ENCODE measurements around the gene TRIM2.
A peak's percentile ranks its signal among the peaks of the same experiment; 100 is the strongest.

Gene TRIM2

GRCh38 chr4:153341575-153342090 is 137.4 kb downstream of the TRIM2 start:
- DNase-seq: peak; percentile 58 to 76

GRCh38 chr4:153342751-153343552 is 138.7 kb downstream of the TRIM2 start:
- DNase-seq: no peak

GRCh38 chr4:153344131-153345011 is 140.1 kb downstream of the TRIM2 start, which contains the start of gene MND1:
Gene MND1 (plus strand): TSS chr4:153344688. CDS start chr4:153344738, 50 bp downstream.
- peak; percentile 54 to 77 for DNase-seq

DNA sequence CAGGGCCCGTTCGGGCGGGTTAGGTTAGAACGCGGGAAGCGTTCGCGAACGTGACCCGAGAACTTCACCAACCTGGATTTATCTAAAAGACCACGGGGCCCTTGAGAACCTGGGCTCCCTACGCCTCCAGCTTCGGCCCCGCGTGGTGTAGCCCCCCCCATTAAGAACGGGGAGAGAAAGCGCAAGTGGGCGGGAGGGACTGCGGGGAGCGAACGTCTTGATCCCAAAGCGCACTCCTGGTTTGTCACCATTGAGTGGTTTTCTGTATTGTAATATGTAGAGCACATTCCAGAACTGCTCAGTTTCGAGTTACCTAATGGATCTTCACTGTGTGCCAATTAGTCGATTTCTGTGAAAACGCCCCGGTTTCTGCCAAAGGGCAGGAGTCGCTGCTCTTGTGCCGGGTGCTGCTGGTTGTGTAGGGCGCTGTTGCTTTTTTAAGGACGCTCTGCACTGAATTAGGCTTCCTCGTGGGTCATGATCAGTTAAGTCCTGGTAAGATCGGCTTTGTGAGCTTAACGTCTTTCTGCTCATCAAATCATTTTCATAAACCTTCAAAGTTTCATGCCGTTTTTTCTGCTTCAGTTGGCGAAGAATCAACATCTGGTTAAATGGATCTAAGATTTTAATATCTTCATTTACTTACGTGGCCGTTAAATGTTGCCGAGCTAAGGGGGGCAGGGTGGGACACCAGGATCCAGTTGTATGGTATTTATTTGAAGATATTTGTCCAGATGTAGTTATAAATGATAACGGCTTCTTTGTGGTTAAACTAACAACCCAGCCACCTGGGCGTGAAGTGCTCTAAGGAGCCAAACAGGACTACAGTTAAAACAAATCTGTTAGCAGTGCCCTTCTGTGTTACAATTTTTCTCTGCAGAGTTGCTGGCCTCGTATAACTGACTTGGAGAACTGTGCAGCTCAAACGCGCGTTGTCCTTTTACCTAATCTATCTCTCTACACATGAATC is 141.1 kb downstream of the TRIM2 start:
- DNase-seq: peak; percentile 58 to 65

DNA sequence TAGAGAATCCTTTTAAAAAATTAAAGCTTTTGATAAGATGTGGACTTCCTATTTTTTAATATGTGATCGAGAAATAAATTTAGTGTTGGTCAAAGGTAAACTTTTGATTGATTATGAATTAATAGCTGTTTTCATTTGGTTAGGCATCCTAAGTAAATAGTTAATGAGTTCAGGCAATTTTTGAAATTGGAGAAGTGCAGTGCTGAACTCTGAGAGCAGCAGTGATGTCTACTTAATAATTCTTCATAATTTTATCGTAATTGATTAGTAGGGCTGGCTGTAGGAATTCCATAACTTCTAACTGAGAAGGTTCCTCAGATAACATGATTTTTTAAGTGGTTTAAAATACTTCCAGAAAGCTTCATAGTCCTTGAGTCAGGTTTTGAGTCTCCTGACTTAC is 141.8 kb downstream of the TRIM2 start:
- no peak for DNase-seq

DNA sequence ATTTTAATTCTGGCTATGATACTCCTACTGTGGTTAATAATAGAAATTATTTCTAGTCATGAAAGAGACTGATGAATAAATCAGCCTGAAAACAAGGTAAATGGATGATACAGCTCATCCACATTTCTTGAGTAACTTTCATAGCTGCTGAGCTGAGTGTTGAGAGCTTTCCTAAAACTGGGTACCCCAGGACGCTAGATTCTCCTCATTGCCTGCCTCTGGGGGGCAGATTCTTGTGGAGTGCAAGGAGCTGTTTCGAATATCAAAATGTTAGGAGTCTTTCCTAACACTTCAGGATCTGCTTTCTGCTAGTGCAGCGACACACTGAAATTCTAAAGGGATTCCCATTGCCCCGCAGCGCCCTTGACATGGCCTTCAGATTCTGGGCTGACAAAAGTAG is 142.3 kb downstream of the TRIM2 start:
- DNase-seq: no peak

- no peak for DNase-seq
Observed at GRCh38 chr4:153347117-153347516, 142.9 kb downstream of the TRIM2 start.

DNA sequence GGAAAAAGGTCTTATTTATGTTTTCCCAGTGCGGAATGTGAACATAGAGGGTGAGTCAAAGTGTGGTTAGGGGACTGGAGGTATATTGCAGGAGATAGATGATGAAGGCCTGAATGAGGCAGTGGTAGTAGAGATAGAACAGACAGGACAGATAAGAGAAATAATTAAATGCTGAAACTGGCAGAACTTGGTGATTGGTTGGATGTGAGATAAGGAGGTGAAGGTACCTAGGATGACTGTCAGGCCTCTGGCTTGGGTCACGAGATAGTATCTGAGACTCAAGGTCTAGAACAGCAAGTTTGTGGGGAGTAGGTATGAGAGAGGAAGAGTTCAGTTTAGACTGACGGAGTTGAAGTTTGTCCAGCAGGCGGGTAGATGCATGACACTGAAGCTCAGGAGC is 143.8 kb downstream of the TRIM2 start:
- no peak for DNase-seq

GRCh38 chr4:153349206-153349805 is 145.1 kb downstream of the TRIM2 start:
- no peak for DNase-seq

DNA sequence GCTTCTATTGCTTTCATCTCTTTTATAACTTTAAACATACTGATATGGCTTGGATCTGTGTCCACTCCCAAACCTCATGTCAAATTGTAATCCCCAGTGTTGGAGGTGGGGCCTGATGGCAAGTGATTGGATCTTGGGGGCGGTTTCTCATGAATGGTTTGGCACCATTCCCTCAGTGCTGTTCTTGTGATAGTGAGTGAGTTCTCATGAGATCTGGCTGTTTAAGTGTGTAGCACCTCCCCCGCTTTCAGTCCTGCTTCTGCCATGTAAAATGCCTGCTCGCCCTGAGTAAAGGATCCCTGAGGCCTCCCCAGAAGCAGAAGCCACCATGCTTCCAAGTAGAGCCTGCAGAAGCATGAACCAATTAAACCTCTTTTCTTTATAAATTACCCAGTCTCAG is 157.9 kb downstream of the TRIM2 start:
- DNase-seq: no peak

GRCh38 chr4:153364061-153364460 is 159.8 kb downstream of the TRIM2 start:
- DNase-seq: no peak

DNA sequence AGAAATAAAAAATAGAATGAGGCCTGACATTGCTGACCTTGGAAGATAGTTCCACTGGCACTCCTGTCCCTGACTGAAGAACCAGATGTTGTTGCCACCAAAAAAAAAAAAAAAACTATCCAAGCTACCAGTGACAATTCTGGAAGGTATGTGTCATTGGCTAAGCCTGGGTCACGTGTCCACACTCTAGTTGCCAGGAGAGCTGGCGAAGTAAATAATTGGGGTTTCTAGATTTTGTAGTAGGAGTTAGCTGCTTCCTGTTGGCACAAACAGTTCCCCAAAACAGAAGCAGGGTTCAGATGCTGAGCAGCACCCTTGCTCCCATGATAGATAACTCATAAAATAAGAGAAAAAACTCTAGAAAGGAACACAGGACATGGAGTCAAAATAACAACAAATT is 160.8 kb downstream of the TRIM2 start:
- peak; percentile 69 to 80 for DNase-seq

DNA sequence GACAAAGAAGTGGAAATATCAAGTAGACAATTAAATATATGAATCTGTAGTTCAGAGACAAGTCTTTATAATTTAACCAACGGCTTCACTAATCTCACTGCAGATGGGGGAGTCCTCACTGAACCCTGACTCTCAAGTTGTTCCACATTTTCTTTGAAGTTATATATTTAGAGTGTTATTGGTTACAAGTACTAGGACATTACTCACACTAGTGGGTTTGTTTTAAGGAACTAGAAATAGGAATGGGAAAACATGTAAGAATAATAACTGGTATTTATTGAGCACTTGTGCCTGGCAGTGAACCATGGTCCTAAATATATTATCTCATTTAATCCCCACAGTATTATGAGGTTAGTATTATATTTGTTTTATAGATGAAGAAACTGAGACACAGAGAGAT is 162.2 kb downstream of the TRIM2 start:
- peak; percentile 18 to 49 for DNase-seq

DNA sequence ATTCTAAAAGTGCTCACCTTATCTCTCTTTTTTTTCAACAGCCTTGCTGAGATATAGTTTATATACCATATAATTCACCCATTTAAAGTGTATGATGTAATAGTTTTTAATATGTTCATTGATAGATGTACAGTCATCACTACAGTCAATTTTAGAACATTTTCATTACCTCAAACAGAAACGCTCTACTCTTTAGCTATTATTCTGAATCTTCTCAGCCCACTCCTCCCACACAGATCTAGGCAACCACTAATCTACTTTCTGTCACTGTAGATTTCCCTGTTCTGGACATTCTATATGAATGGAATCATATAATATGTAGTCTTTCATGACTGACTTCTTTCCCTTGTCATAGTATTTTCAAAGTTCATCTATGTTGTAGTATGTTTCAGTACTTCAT is 162.8 kb downstream of the TRIM2 start:
- no peak for DNase-seq

DNA sequence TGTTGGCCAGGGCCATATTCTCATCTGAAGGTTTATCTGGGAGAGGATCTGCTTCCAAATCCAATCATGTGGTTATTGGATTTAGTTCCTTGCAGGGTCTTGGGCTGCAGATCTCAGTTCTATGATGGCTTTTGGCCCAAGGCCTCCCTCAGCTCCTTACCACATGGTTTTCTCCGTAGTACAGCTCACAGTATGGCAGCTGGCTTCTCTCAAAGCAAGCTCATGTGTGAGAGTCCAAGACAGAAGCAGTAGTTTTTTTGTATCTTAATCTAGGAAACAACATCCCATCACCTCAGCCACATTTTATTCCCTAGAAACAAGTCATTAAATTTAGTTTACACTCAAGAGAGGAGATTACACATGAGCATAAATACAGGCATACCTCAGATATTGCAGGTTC is 164.8 kb downstream of the TRIM2 start:
- no peak for DNase-seq

DNA sequence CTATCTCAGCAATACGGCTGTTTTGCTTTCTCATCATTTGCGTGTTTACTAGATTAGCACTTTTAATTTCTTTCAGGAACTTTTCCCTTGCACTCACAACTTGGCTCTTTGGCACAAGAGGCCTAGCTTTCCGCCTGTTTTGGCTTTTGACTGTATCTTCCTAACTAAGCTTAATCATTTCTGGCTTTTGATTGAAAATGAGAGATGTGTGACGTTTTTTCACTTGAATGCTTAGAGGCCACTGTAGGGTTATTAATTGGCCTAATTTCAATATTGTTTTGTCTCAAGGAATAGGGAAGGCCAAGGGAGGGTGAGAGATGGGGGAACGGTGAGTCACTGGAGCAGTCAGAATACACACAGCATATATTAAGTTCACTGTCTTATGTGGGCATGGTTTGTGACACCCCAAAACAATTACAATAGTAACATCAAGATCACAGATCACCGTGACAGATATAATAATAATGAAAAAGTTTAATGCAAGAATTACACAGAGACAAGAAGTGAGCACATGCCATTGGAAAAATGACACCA is 167.5 kb downstream of the TRIM2 start:
- no peak for DNase-seq

- DNase-seq: no peak
Observed at GRCh38 chr4:153372967-153373562, 168.8 kb downstream of the TRIM2 start.

DNA sequence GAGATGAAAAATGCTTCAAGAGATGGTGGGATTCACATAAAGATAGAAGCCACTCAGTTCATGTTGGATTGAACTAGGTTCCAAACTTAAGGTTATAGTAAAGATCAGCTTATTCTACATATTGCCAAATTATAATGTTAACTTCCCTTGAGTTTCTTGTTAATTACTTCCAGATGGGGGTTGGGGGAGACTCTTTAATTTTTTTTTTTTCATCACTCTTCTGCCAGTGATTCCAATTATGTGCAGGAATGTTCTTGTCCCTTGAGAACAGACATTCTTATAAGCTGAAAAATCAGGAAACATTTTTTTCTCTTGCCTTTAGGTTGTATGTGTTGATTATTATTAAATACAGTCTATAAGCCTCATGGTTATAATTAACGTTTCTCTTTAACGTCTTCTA is 170.2 kb downstream of the TRIM2 start:
- no peak for DNase-seq

- no peak for DNase-seq
Observed at GRCh38 chr4:153375303-153375702, 171.1 kb downstream of the TRIM2 start.

GRCh38 chr4:153383131-153383530 is 178.9 kb downstream of the TRIM2 start:
- DNase-seq: no peak

- DNase-seq: no peak
Observed at GRCh38 chr4:153384160-153384559, 179.9 kb downstream of the TRIM2 start.
